Measurements from ENCODE around the gene SYNE1.
"Not testable (repeated sequence)": the region's sequence is repeated elsewhere in the genome, so short reads cannot be mapped to it uniquely, and the experiment has no call there.

The SYNE1 gene

DNA sequence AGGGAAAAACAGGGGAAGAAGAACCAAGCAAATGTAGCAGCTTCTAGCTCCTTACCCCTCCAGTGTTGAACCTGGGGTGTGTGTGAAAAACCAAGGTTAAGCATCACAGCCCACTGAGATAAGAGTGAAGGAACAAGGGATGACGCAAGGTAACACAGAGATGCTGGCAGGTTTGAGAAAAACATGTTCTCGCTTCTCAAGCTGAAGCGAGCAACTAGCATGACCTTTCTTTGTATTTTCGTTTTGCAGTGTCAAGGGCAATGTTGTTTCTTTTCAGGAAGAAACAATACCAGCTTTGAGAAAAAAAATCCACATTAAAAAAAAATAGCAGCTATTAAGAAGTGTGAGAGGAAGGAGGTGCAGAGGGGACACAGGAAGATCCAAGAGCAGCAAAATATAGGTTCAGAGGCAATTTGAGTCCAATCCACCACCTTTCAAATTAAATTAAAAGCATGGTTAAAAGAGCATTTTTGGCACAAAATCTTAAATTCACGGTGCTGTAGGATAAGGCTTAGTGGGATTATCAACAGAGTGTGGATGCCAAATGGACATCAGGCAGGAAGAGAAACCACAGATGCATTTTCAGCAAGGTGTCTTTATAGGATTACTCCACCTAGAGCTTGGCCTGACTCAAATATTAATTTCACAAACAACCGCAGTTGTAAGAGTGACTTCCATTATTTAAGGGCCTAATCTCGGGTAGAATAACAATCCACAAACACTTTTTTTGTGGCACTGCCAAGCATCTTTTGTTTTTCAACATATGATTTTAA, 70.9 kb downstream of the SYNE1 start:
- DNase-seq, result no peak

DNA sequence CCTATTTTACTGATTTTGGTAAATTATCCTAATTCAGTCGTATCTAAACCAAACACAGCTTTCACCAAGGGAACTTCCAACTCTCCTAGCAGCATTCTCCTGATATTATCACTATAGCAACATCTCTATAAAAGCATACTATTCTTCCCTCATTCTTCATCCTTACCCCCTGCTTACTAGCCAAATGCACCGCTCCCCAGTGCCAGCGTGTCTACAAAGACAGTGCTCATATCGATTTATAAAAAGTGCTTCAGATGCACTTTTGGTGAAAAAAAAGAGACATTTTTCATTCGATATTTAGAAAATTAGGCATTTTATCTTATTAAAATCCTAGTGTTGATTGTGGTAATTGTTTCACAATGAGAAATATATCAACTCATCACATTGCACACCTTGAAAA, 74.0 kb downstream of the SYNE1 start:
- no peak for DNase-seq

DNA sequence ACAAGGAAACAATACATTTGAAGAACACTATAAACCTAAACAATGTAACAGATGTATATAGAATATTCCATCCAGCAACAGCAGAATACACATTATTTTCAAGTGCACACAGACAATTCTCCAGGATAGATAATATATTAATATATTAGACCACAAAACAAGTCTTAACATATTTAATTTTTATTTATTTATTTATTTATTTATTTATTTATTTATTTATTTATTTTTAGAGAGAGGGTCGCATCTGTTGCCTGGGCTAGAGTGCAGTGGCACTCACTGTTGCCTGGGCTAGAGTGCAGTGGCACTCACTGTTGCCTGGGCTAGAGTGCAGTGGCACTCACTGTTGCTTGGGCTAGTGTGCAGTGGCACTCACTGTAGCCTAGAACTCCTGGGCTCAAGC, 78.4 kb downstream of the SYNE1 start:
- DNase-seq, result not testable (repeated sequence)

- DNase-seq, result no peak
Observed at GRCh38 chr6:152557502-152557901, 79.7 kb downstream of the SYNE1 start.

DNA sequence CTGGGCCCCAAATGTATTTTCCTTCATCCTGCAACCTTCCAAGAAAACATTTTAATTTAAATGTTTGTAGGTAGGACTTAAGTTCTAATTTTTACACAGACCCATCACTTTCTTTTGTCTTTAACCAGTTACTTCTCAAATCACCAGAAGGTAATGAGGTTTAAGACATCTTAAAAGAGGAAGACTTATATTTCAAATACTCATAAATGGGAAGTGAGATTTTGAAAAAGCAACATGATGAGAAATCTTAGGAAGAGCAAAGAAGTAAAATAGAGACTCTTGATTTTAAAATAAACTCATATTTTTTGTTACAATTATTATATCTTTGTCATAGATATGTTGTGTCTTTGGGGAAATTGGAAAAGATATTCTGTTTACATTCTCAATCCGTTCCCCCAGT, 82.3 kb downstream of the SYNE1 start:
- DNase-seq, result no peak

GRCh38 chr6:152552616-152553209, 84.4 kb downstream of the SYNE1 start:
- peak; percentile 44 for DNase-seq

- no peak for DNase-seq
Observed at GRCh38 chr6:152543519-152543918, 93.6 kb downstream of the SYNE1 start.

GRCh38 chr6:152540381-152540780, 96.8 kb downstream of the SYNE1 start:
- DNase-seq, result no peak

- DNase-seq, result no peak
Observed at GRCh38 chr6:152534541-152534940, 102.6 kb downstream of the SYNE1 start.

GRCh38 chr6:152532556-152533422, 104.4 kb downstream of the SYNE1 start:
- no peak for DNase-seq

DNA sequence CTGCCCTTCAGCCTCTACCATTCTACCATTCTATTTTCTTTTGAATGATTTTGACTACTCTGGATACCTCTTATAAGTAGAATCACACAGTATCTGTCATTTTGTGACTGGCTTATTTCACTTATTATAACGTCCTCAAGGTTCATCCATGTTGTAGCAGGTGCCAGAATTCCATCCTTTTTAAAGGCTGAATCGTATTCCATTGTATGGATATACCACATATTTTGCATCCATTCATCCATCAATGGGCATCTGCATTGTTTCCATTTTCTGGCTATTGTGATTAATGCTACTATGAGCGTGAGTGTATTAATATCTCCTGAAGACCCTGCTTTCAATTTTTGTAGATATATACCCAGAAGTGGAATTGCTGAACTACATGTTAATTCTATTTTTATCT, 105.5 kb downstream of the SYNE1 start:
- DNase-seq, result no peak

DNA sequence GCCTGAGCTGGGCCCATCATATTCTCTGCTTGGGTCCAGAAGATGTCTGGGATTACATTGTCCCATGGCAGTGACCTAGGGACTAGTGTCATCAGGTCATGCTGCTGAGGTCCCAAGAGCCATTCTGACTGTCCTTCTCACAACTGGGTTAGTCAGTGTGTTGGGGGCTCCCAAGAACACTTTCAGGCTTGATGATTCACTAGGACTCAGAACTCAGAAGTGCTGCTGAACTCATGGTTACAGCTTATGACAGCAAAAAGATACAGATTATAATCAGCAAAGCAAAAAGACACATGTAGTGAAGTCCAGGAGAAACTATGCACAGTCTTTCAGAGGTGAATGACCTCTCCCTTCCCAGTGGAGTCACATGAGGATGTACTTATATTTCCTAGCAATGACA, 107.8 kb downstream of the SYNE1 start:
- DNase-seq, result no peak

DNA sequence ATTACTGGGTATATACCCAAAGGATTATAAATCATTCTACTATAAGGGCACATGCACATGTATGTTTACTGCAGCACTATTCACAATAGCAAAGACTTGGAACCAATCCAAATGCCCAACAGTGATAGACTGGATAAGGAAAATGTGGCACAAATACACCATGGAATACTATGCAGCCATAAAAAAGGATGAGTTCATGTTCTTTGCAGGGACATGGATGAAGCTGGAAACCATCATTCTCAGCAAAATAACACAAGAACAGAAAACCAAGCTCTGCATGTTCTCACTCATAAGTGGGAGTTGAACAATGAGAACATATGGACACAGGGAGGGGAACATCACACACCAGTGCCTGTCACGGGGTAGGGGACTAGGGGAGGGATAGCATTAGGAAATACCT, 123.0 kb downstream of the SYNE1 start:
- DNase-seq, result not testable (repeated sequence)

DNA sequence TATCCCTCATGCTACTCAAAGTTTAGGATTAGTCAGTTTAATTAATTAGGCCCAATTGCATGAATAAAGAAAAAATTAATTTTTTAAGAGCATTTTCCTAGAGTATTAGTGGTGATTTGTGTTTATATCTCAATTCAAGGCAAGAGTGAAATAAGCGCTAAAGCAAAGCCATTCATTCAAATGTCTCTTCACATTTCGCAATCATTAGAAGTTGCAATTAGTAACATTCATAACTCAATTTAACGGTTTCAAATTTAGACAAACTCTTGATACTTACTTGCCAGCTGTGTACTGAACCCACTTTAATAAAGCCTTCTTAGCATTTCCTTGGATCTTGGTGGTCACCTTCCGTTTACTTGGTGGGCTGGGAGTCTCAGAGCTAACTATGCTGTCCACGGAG, 127.2 kb downstream of the SYNE1 start:
- DNase-seq, result no peak

GRCh38 chr6:152508477-152508876, 128.7 kb downstream of the SYNE1 start:
- DNase-seq, result no peak

- DNase-seq, result peak; percentile 11
Observed at GRCh38 chr6:152503546-152503945, 133.6 kb downstream of the SYNE1 start.

DNA sequence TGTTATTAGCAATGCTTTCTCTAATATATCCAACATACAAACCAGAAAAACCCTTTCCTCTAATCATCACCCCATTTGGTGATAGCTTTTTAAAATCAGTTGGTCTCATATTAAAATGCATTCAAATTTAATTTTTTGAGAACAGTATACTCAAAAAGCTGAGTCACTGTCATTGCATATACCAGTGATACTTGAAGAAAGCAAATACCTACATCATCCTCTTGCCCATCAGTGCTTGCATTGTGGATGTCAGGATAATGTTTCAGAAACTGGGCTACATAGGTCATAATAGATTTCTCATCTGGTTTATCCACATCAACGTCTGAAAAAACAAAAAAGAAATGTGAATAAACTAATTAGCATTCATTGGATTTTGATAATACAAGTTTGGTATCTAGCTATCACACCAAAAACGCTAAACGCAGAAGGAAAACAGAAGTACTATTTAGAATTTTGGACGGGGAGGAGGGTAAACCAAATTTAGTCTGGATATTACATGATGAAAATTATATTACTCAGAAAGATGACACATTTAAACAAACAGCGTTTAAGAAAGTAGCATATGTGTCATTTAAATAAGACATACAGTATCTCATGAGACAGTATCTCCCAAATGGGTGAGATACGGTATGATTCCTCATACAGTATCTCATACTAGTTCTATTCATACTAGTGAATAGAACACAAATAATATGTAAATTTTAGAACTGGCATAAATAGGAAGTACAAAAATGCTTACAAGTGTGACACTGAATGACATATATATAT, 134.6 kb downstream of the SYNE1 start:
- DNase-seq, result peak; percentile 5

GRCh38 chr6:152499931-152500330, 137.2 kb downstream of the SYNE1 start:
- DNase-seq, result no peak

DNA sequence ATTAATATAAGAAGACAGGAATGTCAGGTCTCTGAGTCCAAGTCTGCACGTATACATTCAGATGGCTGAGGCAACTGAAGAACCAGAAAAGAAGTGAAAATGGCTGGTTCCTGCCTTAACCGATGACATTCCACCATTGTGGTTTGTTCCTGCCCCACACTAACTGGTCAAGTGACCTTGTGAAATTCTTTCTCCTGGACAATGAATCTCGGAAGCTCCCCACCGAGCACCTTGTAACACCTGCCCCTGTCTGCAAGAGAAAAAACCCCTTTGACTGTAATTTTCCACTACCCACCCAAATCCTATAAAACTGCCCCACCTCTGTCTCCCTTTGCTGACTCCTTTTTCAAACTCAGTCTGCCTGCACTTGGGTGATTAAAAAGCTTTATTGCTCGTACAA, 140.4 kb downstream of the SYNE1 start:
- no peak for DNase-seq

DNA sequence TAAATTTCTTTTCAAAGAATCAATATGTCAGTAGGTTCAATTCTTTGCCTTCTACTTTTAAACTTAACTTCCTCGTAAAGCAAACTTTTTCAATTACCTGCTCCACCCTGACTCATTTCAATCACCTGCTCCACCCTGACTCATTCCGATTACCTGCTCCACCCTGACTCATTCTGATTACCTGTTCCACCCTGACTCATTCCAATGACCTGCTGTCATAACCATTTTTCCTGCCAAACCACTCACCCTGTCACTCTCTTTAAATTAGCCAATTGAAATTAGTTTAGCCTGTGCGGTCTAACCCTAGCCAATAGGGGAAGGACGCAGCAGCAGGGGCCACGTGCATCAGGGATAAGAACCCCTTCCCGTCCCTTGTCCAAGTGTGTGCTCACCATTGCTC, 141.7 kb downstream of the SYNE1 start:
- peak; percentile 8 for DNase-seq

GRCh38 chr6:152492281-152492680, 144.9 kb downstream of the SYNE1 start:
- not testable (repeated sequence) for DNase-seq

GRCh38 chr6:152491501-152491900, 145.7 kb downstream of the SYNE1 start:
- not testable (repeated sequence) for DNase-seq

DNA sequence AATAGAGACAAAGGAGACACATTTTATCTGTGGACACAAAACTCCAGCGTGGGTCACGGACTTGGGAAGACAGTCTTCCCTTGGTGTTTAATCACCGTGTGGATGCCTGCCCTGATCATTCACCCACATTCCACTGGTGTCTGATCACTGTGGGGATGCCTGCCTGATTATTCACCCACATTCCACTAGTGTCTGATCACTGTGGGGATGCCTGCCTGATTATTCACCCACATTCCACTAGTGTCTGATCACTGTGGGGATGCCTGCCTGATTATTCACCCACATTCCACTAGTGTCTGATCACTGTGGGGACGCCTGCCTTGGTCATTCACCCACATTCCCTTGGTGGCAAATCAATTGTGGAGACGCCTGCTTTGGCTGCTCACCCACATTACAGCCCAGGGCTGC, 146.2 kb downstream of the SYNE1 start:
- DNase-seq, result not testable (repeated sequence)

Measured in activated CD4-positive, alpha-beta T cell treated with anti-CD3 and anti-CD28 coated beads, Interleukin-2, amount 50 U/mL, for 16 hours (primary cell).